Neural cell (in vitro differentiated cells): Measurements from ENCODE around the gene RPSA. TPM values are rescaled to one million over a fixed set of nuclear protein-coding genes. Genes with fewer than 3 reads are reported as not detected.

ENCODE experiments used
- H2AFZ ChIP-seq: fragments of 200-600, 300-800 bp; sonication (generic), shearing (Covaris generic); 2 replicates; pipeline ENCODE4 v1.6.0; 2014; ENCODE audit warnings: low read depth, mild to moderate bottlenecking, antibody characterized with exemption, low read length, moderate library complexity
- H3F3A ChIP-seq: fragments of 200-600 bp; shearing (Covaris generic); 2 replicates; pipeline ENCODE4 v1.6.1; 2016; ENCODE audit warnings: mild to moderate bottlenecking, moderate library complexity, mixed read lengths, antibody characterized with exemption, low read length; ENCODE audit not compliant: insufficient read depth, poor library complexity, severe bottlenecking
- H3K27ac ChIP-seq: fragments of 200-600, 300-800 bp; sonication (generic), shearing (Covaris generic); 2 replicates; pipeline ENCODE4 v1.5.1; 2014; ENCODE audit warnings: mild to moderate bottlenecking, low read length, moderate library complexity
- H3K27me3 ChIP-seq: fragments of 300-800, 200-600 bp; sonication (generic), shearing (Covaris generic); 2 replicates; pipeline ENCODE4 v1.6.0; 2014; ENCODE audit warnings: mild to moderate bottlenecking, low read depth, low read length, moderate library complexity; ENCODE audit not compliant: insufficient read depth
- H3K36me3 ChIP-seq: fragments of 300-800, 200-600 bp; sonication (generic), shearing (Covaris generic); 2 replicates; pipeline ENCODE4 v1.5.1; 2014; ENCODE audit warnings: mild to moderate bottlenecking, antibody characterized with exemption, low read length, moderate library complexity; ENCODE audit not compliant: insufficient read depth
- H3K4me2 ChIP-seq: fragments of 300-800, 200-600 bp; sonication (generic), shearing (Covaris generic); 2 replicates; pipeline ENCODE4 v1.6.0; 2014; ENCODE audit warnings: mild to moderate bottlenecking, low read length
- H3K4me3 ChIP-seq: fragments of 300-800, 200-600 bp; sonication (generic), shearing (Covaris generic); 2 replicates; pipeline ENCODE4 v1.5.1; 2014; ENCODE audit warnings: mild to moderate bottlenecking, low read length, moderate library complexity
- H3K79me2 ChIP-seq: fragments of 200-600 bp; shearing (Covaris generic); replicated peaks from 2 replicates; pipeline ENCODE4 v1.6.0; 2014; ENCODE audit warnings: mild to moderate bottlenecking, low read length, moderate library complexity; ENCODE audit not compliant: insufficient read depth
- H3K9ac ChIP-seq: fragments of 300-800, 200-600 bp; sonication (generic), shearing (Covaris generic); 2 replicates; pipeline ENCODE4 v1.6.1; 2016; ENCODE audit warnings: mild to moderate bottlenecking, low read length, mixed read lengths
- H3K9me2 ChIP-seq: fragments of 200-600 bp; shearing (Covaris generic); 2 replicates; pipeline ENCODE4 v1.6.1; 2016; ENCODE audit warnings: mild to moderate bottlenecking, low read length, mixed read lengths; ENCODE audit not compliant: insufficient read depth
- H3K9me3 ChIP-seq: fragments of 200-600, 300-800 bp; sonication (generic), shearing (Covaris generic); 2 replicates; pipeline ENCODE4 v1.6.1; 2016; ENCODE audit warnings: mild to moderate bottlenecking, mixed run types, low read length, moderate library complexity, mixed read lengths
- H4K20me1 ChIP-seq: fragments of 200-600 bp; shearing (Covaris generic); 2 replicates; pipeline ENCODE4 v1.6.1; 2016; ENCODE audit warnings: mild to moderate bottlenecking, mixed run types; ENCODE audit not compliant: insufficient read depth
- EP300 ChIP-seq: fragments of 450-650 bp; conservative IDR thresholded peaks from 2 replicates; pipeline ENCODE4 v1.6.1; 2014; ENCODE audit warnings: antibody characterized with exemption, mild to moderate bottlenecking, moderate library complexity; ENCODE audit not compliant: poor library complexity, severe bottlenecking
- EZH2 ChIP-seq: fragments of 200-600, 300-800 bp; shearing (Covaris generic), sonication (generic); IDR thresholded peaks from 2 replicates; pipeline ENCODE4 v1.6.1; 2014; ENCODE audit warnings: antibody characterized with exemption, low read length, borderline replicate concordance, mild to moderate bottlenecking; ENCODE audit not compliant: insufficient read depth, poor library complexity, severe bottlenecking
- MXI1 ChIP-seq: fragments of 450-650 bp; conservative IDR thresholded peaks from 2 replicates; pipeline ENCODE4 v1.6.1; 2014; ENCODE audit warnings: antibody characterized with exemption, mild to moderate bottlenecking; ENCODE audit not compliant: poor library complexity, severe bottlenecking
- POLR2AphosphoS5 ChIP-seq: IDR thresholded peaks from 2 replicates; pipeline ENCODE4 v1.6.1; 2012
- RAD21 ChIP-seq: fragments of 450-650 bp; conservative IDR thresholded peaks from 2 replicates; pipeline ENCODE4 v1.6.1; 2014; ENCODE audit warnings: antibody characterized with exemption, mild to moderate bottlenecking, moderate library complexity
- SMC3 ChIP-seq: fragments of 450-650 bp; conservative IDR thresholded peaks from 2 replicates; pipeline ENCODE4 v1.6.1; 2014; ENCODE audit warnings: antibody characterized with exemption, mild to moderate bottlenecking, moderate library complexity; ENCODE audit not compliant: poor library complexity
- TAF1 ChIP-seq: IDR thresholded peaks from 2 replicates; pipeline ENCODE4 v1.6.1; 2012; ENCODE audit warnings: low read depth
- polyA plus RNA-seq: library from polyadenylated mRNA; depleted of rRNA; stranded (reverse); fragments of >200 nt; gene quantifications from 2 replicates; pipeline ENCODE4 v1.2.3, GENCODE V29; 2014
- TF ChIP-seq, protein P1 (sequence below): IDR thresholded peaks from 2 replicates; pipeline ENCODE4 v1.6.1; 2012; ENCODE audit warnings: borderline replicate concordance
- TF ChIP-seq, protein P2 (sequence below): fragments of 450-650 bp; IDR thresholded peaks from 2 replicates; pipeline ENCODE4 v1.5.1; 2014; ENCODE audit warnings: antibody characterized with exemption, mild to moderate bottlenecking, moderate library complexity; ENCODE audit not compliant: poor library complexity, severe bottlenecking

Gene RPSA
- polyA plus RNA-seq, 1 donor from 2014 or later: 1,629 TPM

DNA sequence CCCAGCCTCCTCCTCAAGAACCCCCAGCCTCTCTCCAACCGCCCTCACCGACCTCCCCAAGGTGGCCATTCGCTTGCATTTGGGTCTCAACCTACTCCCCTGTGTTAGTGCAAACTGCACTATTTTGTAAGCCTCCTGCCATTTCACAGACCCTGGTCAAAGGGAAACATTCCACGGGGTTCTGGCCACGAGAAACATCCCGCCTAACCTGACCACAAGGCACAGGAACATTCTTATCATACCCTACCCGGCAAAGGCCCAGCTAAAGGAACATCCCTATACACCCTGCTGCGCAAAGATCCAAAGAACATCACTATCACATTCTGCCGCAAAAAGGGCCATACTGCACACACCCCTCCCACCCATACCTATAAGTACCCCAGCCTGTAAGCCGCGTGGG lies 22.9 kb downstream of the RPSA start:
- no peak overlapping the region for H3K9ac ChIP-seq
- no peak overlapping the region for H3K4me3 ChIP-seq
- H3K4me2 ChIP-seq: no peak overlapping the region
- no peaks in the 10 kb centered on the region for H3F3A ChIP-seq
- no peak for TF ChIP-seq MXI1
- no peak for TF ChIP-seq POLR2AphosphoS5
- TF ChIP-seq EZH2: no peak
- TF ChIP-seq, protein P1, sequence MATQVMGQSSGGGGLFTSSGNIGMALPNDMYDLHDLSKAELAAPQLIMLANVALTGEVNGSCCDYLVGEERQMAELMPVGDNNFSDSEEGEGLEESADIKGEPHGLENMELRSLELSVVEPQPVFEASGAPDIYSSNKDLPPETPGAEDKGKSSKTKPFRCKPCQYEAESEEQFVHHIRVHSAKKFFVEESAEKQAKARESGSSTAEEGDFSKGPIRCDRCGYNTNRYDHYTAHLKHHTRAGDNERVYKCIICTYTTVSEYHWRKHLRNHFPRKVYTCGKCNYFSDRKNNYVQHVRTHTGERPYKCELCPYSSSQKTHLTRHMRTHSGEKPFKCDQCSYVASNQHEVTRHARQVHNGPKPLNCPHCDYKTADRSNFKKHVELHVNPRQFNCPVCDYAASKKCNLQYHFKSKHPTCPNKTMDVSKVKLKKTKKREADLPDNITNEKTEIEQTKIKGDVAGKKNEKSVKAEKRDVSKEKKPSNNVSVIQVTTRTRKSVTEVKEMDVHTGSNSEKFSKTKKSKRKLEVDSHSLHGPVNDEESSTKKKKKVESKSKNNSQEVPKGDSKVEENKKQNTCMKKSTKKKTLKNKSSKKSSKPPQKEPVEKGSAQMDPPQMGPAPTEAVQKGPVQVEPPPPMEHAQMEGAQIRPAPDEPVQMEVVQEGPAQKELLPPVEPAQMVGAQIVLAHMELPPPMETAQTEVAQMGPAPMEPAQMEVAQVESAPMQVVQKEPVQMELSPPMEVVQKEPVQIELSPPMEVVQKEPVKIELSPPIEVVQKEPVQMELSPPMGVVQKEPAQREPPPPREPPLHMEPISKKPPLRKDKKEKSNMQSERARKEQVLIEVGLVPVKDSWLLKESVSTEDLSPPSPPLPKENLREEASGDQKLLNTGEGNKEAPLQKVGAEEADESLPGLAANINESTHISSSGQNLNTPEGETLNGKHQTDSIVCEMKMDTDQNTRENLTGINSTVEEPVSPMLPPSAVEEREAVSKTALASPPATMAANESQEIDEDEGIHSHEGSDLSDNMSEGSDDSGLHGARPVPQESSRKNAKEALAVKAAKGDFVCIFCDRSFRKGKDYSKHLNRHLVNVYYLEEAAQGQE: no peak
- TF ChIP-seq EP300: no peak
- TF ChIP-seq RAD21: no peak
- TF ChIP-seq SMC3: no peak
- no peak for TF ChIP-seq TAF1
- TF ChIP-seq, protein P2, sequence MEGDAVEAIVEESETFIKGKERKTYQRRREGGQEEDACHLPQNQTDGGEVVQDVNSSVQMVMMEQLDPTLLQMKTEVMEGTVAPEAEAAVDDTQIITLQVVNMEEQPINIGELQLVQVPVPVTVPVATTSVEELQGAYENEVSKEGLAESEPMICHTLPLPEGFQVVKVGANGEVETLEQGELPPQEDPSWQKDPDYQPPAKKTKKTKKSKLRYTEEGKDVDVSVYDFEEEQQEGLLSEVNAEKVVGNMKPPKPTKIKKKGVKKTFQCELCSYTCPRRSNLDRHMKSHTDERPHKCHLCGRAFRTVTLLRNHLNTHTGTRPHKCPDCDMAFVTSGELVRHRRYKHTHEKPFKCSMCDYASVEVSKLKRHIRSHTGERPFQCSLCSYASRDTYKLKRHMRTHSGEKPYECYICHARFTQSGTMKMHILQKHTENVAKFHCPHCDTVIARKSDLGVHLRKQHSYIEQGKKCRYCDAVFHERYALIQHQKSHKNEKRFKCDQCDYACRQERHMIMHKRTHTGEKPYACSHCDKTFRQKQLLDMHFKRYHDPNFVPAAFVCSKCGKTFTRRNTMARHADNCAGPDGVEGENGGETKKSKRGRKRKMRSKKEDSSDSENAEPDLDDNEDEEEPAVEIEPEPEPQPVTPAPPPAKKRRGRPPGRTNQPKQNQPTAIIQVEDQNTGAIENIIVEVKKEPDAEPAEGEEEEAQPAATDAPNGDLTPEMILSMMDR: no peak
- H3K36me3 ChIP-seq: no peaks in the 10 kb centered on the region
- no peaks in the 10 kb centered on the region for H3K9me2 ChIP-seq
- no peak overlapping the region for H3K27ac ChIP-seq
- H3K79me2 ChIP-seq: no peaks in the 10 kb centered on the region
- H3K9me3 ChIP-seq: no peaks in the 10 kb centered on the region
- no peak overlapping the region for H2AFZ ChIP-seq
- no peaks in the 10 kb centered on the region for H4K20me1 ChIP-seq
- H3K27me3 ChIP-seq: no peaks in the 10 kb centered on the region

DNA sequence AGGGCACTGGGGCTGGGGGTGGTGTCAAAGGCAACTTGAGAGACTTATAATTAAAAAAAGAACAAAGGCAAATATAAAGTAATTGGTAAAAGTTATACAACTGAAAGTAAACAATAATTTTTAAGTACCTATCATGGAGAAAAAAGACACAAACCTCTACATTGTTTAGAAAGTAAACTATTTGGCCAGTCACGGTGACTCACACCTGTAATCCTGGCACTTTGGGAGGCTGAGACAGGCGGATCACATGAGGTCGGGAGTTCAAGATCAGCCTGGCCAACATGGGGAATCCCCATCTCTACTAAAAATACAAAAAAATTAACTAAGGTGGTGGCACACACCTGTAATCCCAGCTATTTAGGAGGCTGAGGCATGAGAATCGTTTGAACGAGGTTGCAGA lies 25.8 kb downstream of the RPSA start:
- no peak overlapping the region for H3K4me3 ChIP-seq
- no peaks in the 10 kb centered on the region for H3K27me3 ChIP-seq
- no peaks in the 10 kb centered on the region for H3K9me2 ChIP-seq
- no peak overlapping the region for H2AFZ ChIP-seq
- no peaks in the 10 kb centered on the region for H3K79me2 ChIP-seq
- no peaks in the 10 kb centered on the region for H3K36me3 ChIP-seq
- TF ChIP-seq POLR2AphosphoS5 (no peak), EZH2 (no peak), TAF1 (no peak), RAD21 (no peak), SMC3 (no peak), MXI1 (no peak), EP300 (no peak)
- TF ChIP-seq, protein P1: no peak
- TF ChIP-seq, protein P2: no peak
- H3K27ac ChIP-seq: no peak overlapping the region
- no peak overlapping the region for H3K4me2 ChIP-seq
- H3F3A ChIP-seq: no peaks in the 10 kb centered on the region
- H4K20me1 ChIP-seq: no peaks in the 10 kb centered on the region
- H3K9me3 ChIP-seq: no peaks in the 10 kb centered on the region
- H3K9ac ChIP-seq: no peak overlapping the region
